Stimulated activated CD8-positive, alpha-beta memory T cell treated with anti-CD3 and anti-CD28 coated beads, Interleukin-4, amount 100 ng/mL, for 4 hours (primary cell): ENCODE data around the gene ADGRB2.

ENCODE experiments used
- DNase-seq, 2 donors: peaks; one replicate each; pipeline ENCODE4 v3.0.0-alpha.2; 2020; ENCODE audit warnings: low read depth in 2 of 2, low spot score in 1 of 2

The ADGRB2 gene

GRCh38 chr1:31749785-31750735 lies 14.1 kb downstream of the ADGRB2 start:
- no peak for DNase-seq

- DNase-seq = no peak
These were observed 15.8 kb downstream of the ADGRB2 start for GRCh38 chr1:31748365-31748764.

GRCh38 chr1:31747304-31747703 lies 16.8 kb downstream of the ADGRB2 start:
- no peak for DNase-seq

GRCh38 chr1:31746687-31747086 lies 17.5 kb downstream of the ADGRB2 start:
- DNase-seq = no peak

GRCh38 chr1:31745946-31746670 lies 18.0 kb downstream of the ADGRB2 start:
- no peak for DNase-seq

GRCh38 chr1:31745096-31745945 lies 18.8 kb downstream of the ADGRB2 start:
- DNase-seq = no peak

GRCh38 chr1:31744165-31744888 lies 19.8 kb downstream of the ADGRB2 start:
- no peak for DNase-seq

- no peak for DNase-seq
These were observed 21.5 kb downstream of the ADGRB2 start for GRCh38 chr1:31742462-31743212.

GRCh38 chr1:31739346-31739745 lies 24.8 kb downstream of the ADGRB2 start:
- DNase-seq = no peak

GRCh38 chr1:31736675-31737074 lies 27.5 kb downstream of the ADGRB2 start:
- peak; percentile 19 to 59 for DNase-seq

GRCh38 chr1:31735571-31735970 lies 28.6 kb downstream of the ADGRB2 start:
- DNase-seq = no peak

GRCh38 chr1:31734582-31735107 lies 29.5 kb downstream of the ADGRB2 start:
- DNase-seq = no peak

- no peak for DNase-seq
These were observed 30.5 kb downstream of the ADGRB2 start for GRCh38 chr1:31733389-31734219.

GRCh38 chr1:31732751-31733289 lies 31.3 kb downstream of the ADGRB2 start:
- no peak for DNase-seq

GRCh38 chr1:31732343-31732742 lies 31.8 kb downstream of the ADGRB2 start:
- DNase-seq = no peak

GRCh38 chr1:31731049-31731565 lies 33.0 kb downstream of the ADGRB2 start:
- no peak for DNase-seq

GRCh38 chr1:31730336-31731048 lies 33.6 kb downstream of the ADGRB2 start:
- no peak for DNase-seq

- DNase-seq = no peak
These were observed 36.3 kb downstream of the ADGRB2 start for GRCh38 chr1:31727849-31728248.
